Activated naive CD4-positive, alpha-beta T cell treated with anti-CD3 and anti-CD28 coated beads, Interleukin-2, amount 50 U/mL, for 24 hours (primary cell): ENCODE data around the gene CSGALNACT2.

Source experiments
- H3K27ac Mint-ChIP-seq: one replicate; pipeline ENCODE4 v1.8.0; 2021; ENCODE audit warnings: mild to moderate bottlenecking, mixed read lengths
- H3K27me3 Mint-ChIP-seq: one replicate; pipeline ENCODE4 v1.8.0; 2021; ENCODE audit warnings: mixed read lengths
- H3K36me3 Mint-ChIP-seq: one replicate; pipeline ENCODE4 v1.8.0; 2021; ENCODE audit warnings: mixed read lengths
- H3K4me1 Mint-ChIP-seq: one replicate; pipeline ENCODE4 v1.8.0; 2021; ENCODE audit warnings: mixed read lengths
- H3K4me3 Mint-ChIP-seq: one replicate; pipeline ENCODE4 v1.8.0; 2021; ENCODE audit warnings: mild to moderate bottlenecking, mixed read lengths
- H3K9me3 Mint-ChIP-seq: one replicate; pipeline ENCODE4 v1.8.0; 2021; ENCODE audit warnings: mixed read lengths

The CSGALNACT2 gene

DNA sequence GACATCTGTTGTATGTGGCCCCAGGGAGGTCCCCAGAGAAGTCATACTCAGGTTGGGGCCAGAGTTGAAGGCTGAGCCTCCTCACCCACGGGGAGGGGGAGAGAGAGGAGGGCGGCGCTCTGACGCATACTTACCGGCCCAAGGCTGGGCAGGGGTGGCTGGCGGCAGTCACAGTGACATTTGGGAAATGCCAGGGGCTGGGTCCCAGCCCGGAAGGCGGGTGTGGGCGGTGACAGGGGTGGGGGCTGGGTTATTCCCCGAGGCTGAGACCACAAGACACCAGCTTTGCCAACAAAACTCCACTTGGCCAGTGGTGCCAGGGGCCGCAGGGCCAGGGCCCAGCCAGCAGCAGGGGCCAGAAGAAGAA is 87.5 kb downstream of the CSGALNACT2 start:
- Mint-ChIP-seq H3K4me3 (no peak overlapping the region), H3K27ac (no peak overlapping the region), H3K27me3 (peaks cover 8% of the 10 kb centered on the region), H3K4me1 (peaks cover 14% of the 10 kb centered on the region), H3K36me3 (no peaks in the 10 kb centered on the region), H3K9me3 (no peaks in the 10 kb centered on the region)

DNA sequence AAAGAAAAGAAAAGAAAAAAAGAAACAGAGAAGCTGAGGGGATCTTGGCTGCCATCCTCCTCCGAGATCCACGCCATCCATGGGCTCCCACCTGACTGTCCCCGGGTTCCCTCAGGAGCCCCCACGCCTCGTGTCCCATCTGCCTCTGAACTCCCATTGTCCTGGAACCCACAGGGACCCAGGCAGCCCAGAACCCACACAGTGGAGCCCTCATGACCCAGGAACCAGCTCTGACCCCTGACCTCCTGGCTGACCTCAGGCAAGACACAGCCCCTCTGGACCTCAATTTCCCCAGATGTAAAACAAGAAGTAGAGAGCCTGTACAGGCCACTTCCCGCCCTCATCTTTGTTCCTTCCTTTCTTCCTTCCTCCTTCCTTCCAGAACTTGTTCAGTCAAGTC is 88.2 kb downstream of the CSGALNACT2 start:
- H3K27me3 Mint-ChIP-seq = peaks cover 10% of the 10 kb centered on the region
- peak overlapping the region; percentile 27 for H3K27ac Mint-ChIP-seq
- peaks cover 16% of the 10 kb centered on the region for H3K4me1 Mint-ChIP-seq
- no peaks in the 10 kb centered on the region for H3K9me3 Mint-ChIP-seq
- no peaks in the 10 kb centered on the region for H3K36me3 Mint-ChIP-seq
- H3K4me3 Mint-ChIP-seq = no peak overlapping the region

GRCh38 chr10:43226851-43227845 is 88.9 kb downstream of the CSGALNACT2 start:
- H3K4me1 Mint-ChIP-seq = peaks cover 19% of the 10 kb centered on the region
- no peak overlapping the region for H3K27ac Mint-ChIP-seq
- H3K27me3 Mint-ChIP-seq = peaks cover 12% of the 10 kb centered on the region
- no peak overlapping the region for H3K4me3 Mint-ChIP-seq
- H3K9me3 Mint-ChIP-seq = no peaks in the 10 kb centered on the region
- H3K36me3 Mint-ChIP-seq = no peaks in the 10 kb centered on the region

- no peaks in the 10 kb centered on the region for H3K36me3 Mint-ChIP-seq
- H3K4me1 Mint-ChIP-seq = peaks cover 19% of the 10 kb centered on the region
- peak overlapping the region; percentile 62 for H3K4me3 Mint-ChIP-seq
- peaks cover 12% of the 10 kb centered on the region for H3K27me3 Mint-ChIP-seq
- H3K9me3 Mint-ChIP-seq = no peaks in the 10 kb centered on the region
- no peak overlapping the region for H3K27ac Mint-ChIP-seq
These were observed 89.9 kb downstream of the CSGALNACT2 start for GRCh38 chr10:43227911-43228782.

DNA sequence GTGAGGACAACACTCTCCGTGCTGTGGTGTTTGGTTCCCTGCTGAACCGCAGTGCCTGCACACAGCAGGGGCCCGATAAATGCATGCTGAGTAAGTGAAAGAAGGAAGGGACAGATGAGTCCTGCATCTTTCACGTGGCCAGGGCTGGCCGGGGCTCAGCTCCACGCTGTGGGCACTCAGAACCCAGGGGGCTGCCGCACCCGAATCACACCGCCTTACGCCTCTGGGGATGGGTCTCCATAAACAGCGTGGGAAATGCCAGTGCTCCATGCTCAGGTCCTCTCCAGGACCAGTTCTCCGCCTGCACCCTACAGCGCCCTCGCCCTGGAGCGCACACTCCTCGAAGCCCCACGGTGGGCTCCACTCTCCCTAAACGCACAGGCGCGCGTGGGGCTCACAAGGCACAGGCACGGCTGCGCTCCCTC is 90.5 kb downstream of the CSGALNACT2 start:
- no peaks in the 10 kb centered on the region for H3K36me3 Mint-ChIP-seq
- H3K4me3 Mint-ChIP-seq = peak overlapping the region; percentile 62
- peaks cover 19% of the 10 kb centered on the region for H3K4me1 Mint-ChIP-seq
- no peak overlapping the region for H3K27ac Mint-ChIP-seq
- peaks cover 12% of the 10 kb centered on the region for H3K27me3 Mint-ChIP-seq
- no peaks in the 10 kb centered on the region for H3K9me3 Mint-ChIP-seq

DNA sequence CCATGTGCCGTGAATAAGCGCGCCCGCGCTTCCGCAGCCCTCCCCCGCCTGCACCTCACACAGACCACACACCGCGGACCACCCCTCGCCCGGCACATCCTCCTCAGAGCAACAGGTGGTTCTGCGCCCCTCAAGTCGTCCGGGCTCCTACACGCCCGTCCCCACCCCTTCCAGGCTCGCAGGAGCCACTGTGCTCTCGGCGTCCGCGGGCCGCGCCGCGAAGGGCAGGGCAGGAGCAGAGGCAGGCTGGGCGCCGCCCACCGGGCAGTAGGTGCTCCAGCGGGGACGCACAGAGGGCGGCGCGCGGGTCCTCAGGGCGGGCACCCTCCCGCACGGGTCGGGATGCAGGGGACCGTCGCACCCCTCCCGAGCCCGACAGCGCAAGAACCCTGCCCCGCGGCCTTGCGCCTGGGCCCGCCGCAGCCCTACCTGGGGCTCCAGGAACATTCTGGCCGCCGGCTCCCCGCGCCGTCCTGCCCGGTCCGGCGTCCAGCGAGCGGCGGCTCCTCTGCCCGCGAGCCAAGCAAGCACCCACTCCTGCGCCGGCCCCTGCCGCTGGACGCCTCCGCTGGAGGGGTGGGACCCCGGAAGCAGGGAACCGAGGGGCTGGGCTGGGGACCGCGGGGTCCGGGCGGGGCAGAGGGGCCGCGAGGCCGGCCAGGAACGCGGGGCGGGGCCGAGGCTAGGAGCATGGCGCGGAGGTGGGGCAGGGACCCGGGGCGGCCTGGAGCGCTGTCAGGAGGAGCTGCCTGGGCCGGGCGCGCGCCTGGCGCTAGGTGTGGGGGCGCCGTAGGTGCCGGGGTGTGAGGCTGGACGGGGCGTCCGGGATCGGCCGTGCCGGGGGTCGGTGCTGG is 91.2 kb downstream of the CSGALNACT2 start:
- Mint-ChIP-seq H3K27ac (no peak overlapping the region), H3K4me1 (peaks cover 19% of the 10 kb centered on the region), H3K27me3 (peaks cover 12% of the 10 kb centered on the region), H3K36me3 (no peaks in the 10 kb centered on the region), H3K4me3 (peak overlapping the region; percentile 62), H3K9me3 (no peaks in the 10 kb centered on the region)

DNA sequence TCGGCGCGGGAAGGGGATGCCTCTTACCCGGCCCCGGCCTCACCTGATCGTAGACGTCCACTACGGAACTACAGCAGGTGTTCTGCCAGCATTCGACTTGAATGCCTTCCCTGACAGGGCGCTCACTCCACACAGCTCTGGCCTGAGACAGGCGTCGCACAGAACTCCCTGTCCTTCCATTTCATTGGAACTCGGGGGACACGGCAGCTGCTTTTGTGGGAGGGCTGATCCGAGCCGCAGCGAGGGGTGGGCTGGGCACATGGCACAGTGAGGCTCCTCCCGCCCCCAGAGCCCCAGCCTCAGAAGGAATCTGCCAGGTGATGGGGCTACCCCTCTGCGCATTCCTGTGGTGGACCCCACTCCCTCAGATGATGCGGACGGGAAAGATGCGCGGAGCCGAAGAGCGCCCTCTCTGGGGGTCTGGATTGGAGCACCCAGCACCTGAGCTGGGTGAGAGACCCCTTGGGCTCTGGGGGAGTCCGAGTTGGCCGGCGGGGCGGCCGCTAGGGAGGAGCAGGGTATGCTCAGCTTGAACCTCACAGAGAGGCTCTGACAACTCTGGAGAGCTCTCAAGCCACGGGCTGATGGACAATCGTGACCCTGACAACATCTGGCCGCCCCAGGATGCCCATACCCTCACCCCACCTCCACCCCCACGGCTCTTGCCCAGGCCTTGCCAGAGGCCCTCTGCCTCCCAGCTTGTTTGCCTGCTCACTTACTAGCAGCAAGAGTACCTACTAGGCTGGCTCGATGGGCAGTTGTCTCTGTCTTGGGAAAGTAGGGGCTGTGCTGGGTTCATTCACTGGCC is 92.1 kb downstream of the CSGALNACT2 start:
- Mint-ChIP-seq H3K4me1 (peaks cover 19% of the 10 kb centered on the region), H3K27me3 (peaks cover 12% of the 10 kb centered on the region), H3K27ac (no peak overlapping the region), H3K36me3 (no peaks in the 10 kb centered on the region), H3K9me3 (no peaks in the 10 kb centered on the region), H3K4me3 (peak overlapping the region; percentile 11)

- H3K27ac Mint-ChIP-seq = no peak overlapping the region
- no peaks in the 10 kb centered on the region for H3K36me3 Mint-ChIP-seq
- peaks cover 12% of the 10 kb centered on the region for H3K27me3 Mint-ChIP-seq
- no peaks in the 10 kb centered on the region for H3K9me3 Mint-ChIP-seq
- peaks cover 19% of the 10 kb centered on the region for H3K4me1 Mint-ChIP-seq
- H3K4me3 Mint-ChIP-seq = peak overlapping the region; percentile 11
These were observed 92.8 kb downstream of the CSGALNACT2 start for GRCh38 chr10:43230909-43231522.

DNA sequence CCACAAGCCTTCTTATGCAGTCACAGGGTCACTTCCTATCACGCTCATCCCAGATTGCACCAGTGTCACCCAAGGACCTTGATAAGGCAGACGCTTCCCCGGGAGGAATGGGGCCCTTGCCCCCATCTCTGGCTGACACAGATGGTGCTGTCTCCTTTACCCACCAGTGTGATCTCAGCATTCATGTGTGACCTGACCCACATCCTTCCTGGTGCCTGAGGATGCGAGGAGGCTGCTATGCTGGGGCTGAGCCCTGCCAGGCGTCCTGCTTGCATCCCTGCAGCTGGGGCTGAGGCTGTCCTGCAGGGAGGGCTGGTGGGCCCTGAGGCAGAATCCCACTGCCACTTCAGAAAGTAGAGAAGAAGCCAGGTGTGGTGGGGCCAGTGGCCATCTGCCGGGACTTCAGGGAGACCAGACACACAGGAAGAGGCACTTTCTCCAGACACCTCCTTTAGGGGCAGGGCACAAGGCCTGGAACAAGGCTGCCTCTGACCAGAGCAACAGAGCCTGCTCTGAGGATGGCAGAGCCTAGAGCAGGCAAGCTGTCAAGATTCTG is 93.4 kb downstream of the CSGALNACT2 start:
- peak overlapping the region; percentile 81 for H3K27ac Mint-ChIP-seq
- peaks cover 12% of the 10 kb centered on the region for H3K27me3 Mint-ChIP-seq
- peaks cover 17% of the 10 kb centered on the region for H3K4me1 Mint-ChIP-seq
- H3K36me3 Mint-ChIP-seq = no peaks in the 10 kb centered on the region
- no peaks in the 10 kb centered on the region for H3K9me3 Mint-ChIP-seq
- H3K4me3 Mint-ChIP-seq = no peak overlapping the region

GRCh38 chr10:43233601-43234430 is 95.6 kb downstream of the CSGALNACT2 start:
- H3K9me3 Mint-ChIP-seq = no peaks in the 10 kb centered on the region
- no peak overlapping the region for H3K27ac Mint-ChIP-seq
- no peaks in the 10 kb centered on the region for H3K36me3 Mint-ChIP-seq
- H3K4me1 Mint-ChIP-seq = peaks cover 9% of the 10 kb centered on the region
- peaks cover 9% of the 10 kb centered on the region for H3K27me3 Mint-ChIP-seq
- no peak overlapping the region for H3K4me3 Mint-ChIP-seq

- Mint-ChIP-seq H3K4me1 (peaks cover 6% of the 10 kb centered on the region), H3K27me3 (peaks cover 12% of the 10 kb centered on the region), H3K27ac (no peak overlapping the region), H3K4me3 (no peak overlapping the region), H3K36me3 (no peaks in the 10 kb centered on the region), H3K9me3 (peaks cover 3% of the 10 kb centered on the region)
These were observed 96.3 kb downstream of the CSGALNACT2 start for GRCh38 chr10:43234471-43235041.
